Measurements from ENCODE around the gene DTX1.
A peak's percentile ranks its signal among the peaks of the same experiment; 100 is the strongest.
"Not testable (repeated sequence)": the region's sequence is repeated elsewhere in the genome, so short reads cannot be mapped to it uniquely, and the experiment has no call there.

DTX1 gene

DNA sequence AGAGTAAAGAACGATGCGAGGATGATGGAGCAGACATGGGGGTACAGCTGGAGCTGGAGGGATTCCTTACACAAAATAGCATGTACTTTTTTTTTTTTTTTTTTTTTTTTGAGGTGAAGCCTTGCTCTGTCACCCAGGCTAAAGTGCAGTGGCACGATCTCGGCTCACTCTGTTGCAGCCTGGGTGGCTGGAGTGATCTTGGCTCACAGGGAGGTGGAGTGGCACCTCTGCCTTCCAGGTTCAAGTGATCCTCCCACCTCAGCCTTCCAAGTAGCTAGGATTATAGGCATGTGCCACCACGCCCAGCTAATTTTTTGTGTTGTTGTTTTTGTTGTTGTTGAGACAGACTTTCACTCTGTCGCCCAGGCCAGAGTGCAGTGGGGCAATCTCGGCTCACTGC, 84.2 kb downstream of the DTX1 start:
- H3K4me2 ChIP-seq (ENCODE audit: low read length): no peak overlapping the region
- peaks cover 70% of the 10 kb centered on the region for H3K4me1 ChIP-seq
- no peaks in the 10 kb centered on the region for H3K27me3 ChIP-seq (ENCODE audit: control insufficient read depth, insufficient read depth, low read length)
- H3K9me3 ChIP-seq (ENCODE audit: control insufficient read depth, low read length): no peaks in the 10 kb centered on the region
- peak overlapping the region; percentile 58 for H2AFZ ChIP-seq
- no peak overlapping the region for H3K4me3 ChIP-seq (ENCODE audit: low read depth, low read length)
- no peak overlapping the region for H3K9ac ChIP-seq
- peak overlapping the region; percentile 96 for H3K27ac ChIP-seq
- TF ChIP-seq, protein P1, sequence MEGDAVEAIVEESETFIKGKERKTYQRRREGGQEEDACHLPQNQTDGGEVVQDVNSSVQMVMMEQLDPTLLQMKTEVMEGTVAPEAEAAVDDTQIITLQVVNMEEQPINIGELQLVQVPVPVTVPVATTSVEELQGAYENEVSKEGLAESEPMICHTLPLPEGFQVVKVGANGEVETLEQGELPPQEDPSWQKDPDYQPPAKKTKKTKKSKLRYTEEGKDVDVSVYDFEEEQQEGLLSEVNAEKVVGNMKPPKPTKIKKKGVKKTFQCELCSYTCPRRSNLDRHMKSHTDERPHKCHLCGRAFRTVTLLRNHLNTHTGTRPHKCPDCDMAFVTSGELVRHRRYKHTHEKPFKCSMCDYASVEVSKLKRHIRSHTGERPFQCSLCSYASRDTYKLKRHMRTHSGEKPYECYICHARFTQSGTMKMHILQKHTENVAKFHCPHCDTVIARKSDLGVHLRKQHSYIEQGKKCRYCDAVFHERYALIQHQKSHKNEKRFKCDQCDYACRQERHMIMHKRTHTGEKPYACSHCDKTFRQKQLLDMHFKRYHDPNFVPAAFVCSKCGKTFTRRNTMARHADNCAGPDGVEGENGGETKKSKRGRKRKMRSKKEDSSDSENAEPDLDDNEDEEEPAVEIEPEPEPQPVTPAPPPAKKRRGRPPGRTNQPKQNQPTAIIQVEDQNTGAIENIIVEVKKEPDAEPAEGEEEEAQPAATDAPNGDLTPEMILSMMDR (IDR thresholded peaks at IDR 0.05): no peak
- no peaks in the 10 kb centered on the region for H3K36me3 ChIP-seq (ENCODE audit: control insufficient read depth, insufficient read depth, low read length)
- no peaks in the 10 kb centered on the region for H3K79me2 ChIP-seq

DNA sequence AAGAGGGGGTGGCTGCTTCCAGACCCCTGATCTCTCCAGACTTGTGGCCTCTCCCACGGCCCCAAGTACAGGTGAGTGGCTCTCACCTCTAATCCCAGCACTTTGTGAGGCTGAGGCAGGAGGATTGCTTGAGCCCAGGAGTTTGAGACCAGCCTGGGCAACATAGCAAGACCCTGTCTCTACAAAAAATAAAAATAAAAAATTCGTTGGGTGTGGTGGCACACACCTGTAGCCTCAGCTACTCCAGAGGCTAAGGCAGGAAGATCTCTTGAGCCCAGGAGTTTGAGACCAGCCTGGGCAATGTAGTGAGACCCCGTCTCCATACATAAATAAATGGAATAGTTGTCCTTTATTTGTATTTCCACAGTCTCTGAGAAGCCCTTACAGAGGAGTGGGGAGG, 85.2 kb downstream of the DTX1 start:
- not testable (repeated sequence) for H2AFZ ChIP-seq; H3K4me2 ChIP-seq (ENCODE audit: low read length); H3K4me3 ChIP-seq (ENCODE audit: low read depth, low read length); H3K9ac ChIP-seq; H3K36me3 ChIP-seq (ENCODE audit: control insufficient read depth, insufficient read depth, low read length); H3K9me3 ChIP-seq (ENCODE audit: control insufficient read depth, low read length); H3K79me2 ChIP-seq; H3K27me3 ChIP-seq (ENCODE audit: control insufficient read depth, insufficient read depth, low read length)
- Histone ChIP-seq H3K27ac (peak overlapping the region; percentile 96), H3K4me1 (peaks cover 65% of the 10 kb centered on the region)

DNA sequence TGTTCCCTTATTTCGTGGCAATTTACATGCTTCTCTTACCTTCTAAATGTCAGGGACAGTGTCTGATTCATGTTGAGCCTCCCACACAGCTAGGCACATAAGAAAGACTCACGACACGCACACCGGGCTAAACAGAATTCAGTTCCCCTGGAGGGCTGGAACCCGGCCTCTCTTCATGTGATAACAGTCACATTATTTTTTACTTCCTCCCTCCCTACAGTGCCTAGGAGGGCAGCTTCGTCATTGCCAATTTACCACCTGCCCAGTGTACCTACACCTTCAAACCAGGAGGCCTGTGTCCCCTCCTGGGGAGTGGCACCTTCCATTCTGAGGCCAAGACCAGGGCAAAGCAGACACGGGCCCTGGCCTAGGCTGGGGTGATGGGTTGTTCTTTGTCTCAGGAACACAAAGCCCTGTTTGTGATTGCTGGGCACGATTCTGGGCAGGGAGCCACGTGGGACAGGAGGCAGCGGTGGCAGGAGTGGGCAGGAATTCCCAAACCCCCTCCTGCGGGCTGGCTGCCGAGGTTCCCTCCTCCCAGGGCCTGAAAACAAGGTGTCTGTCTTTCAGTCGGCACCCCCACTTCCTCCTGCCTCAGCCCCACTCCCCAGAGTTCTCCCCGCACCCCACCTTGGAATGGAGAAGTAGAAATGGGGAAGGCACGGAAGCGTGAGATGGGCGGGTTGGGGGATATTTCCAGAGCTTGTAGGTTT, 85.8 kb downstream of the DTX1 start:
- no peaks in the 10 kb centered on the region for H3K27me3 ChIP-seq (ENCODE audit: control insufficient read depth, insufficient read depth, low read length)

DNA sequence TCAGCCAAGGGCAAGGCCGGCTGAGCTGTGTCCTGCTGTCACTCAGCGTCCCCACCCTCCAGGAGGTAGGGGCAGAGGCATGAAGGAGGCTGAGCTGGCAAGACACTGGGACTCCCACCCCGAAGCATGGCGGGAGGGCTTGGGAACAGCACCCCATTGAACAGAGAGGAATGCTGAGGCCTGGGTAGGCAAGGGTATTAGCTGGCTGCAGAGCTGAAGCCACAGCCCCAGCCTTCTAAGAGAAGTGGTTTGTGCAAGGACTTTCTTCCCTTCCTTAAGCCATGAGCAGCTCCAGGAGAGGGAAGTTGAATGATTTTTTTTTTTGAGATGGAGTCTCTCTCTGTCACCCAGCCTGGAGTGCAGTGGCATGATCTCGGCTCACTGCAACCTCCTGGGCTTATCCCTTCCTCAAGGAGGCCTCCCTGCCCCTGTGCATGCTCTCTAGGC, 86.4 kb downstream of the DTX1 start:
- TF ChIP-seq, protein P1 (IDR thresholded peaks at IDR 0.05): no peak
- H2AFZ ChIP-seq: peak overlapping the region; percentile 80
- H3K9ac ChIP-seq: no peak overlapping the region
- H3K9me3 ChIP-seq (ENCODE audit: control insufficient read depth, low read length): no peaks in the 10 kb centered on the region
- H3K4me2 ChIP-seq (ENCODE audit: low read length): no peak overlapping the region
- H3K4me1 ChIP-seq: peaks cover 53% of the 10 kb centered on the region
- no peaks in the 10 kb centered on the region for H3K79me2 ChIP-seq
- peak overlapping the region; percentile 96 for H3K27ac ChIP-seq
- no peak overlapping the region for H3K4me3 ChIP-seq (ENCODE audit: low read depth, low read length)
- no peaks in the 10 kb centered on the region for H3K27me3 ChIP-seq (ENCODE audit: control insufficient read depth, insufficient read depth, low read length)
- H3K36me3 ChIP-seq (ENCODE audit: control insufficient read depth, insufficient read depth, low read length): no peaks in the 10 kb centered on the region

More for the DNA sequence above, 85.8 kb downstream of the DTX1 start:
- H3K27ac ChIP-seq: peak overlapping the region; percentile 96
- no peaks in the 10 kb centered on the region for H3K79me2 ChIP-seq
- no peaks in the 10 kb centered on the region for H3K36me3 ChIP-seq (ENCODE audit: control insufficient read depth, insufficient read depth, low read length)
- TF ChIP-seq, protein P1 (IDR thresholded peaks at IDR 0.05): no peak
- H3K9ac ChIP-seq: no peak overlapping the region
- H3K4me1 ChIP-seq: peaks cover 59% of the 10 kb centered on the region
- no peaks in the 10 kb centered on the region for H3K9me3 ChIP-seq (ENCODE audit: control insufficient read depth, low read length)
- H3K4me3 ChIP-seq (ENCODE audit: low read depth, low read length): no peak overlapping the region
- peak overlapping the region; percentile 80 for H2AFZ ChIP-seq
- no peak overlapping the region for H3K4me2 ChIP-seq (ENCODE audit: low read length)

DNA sequence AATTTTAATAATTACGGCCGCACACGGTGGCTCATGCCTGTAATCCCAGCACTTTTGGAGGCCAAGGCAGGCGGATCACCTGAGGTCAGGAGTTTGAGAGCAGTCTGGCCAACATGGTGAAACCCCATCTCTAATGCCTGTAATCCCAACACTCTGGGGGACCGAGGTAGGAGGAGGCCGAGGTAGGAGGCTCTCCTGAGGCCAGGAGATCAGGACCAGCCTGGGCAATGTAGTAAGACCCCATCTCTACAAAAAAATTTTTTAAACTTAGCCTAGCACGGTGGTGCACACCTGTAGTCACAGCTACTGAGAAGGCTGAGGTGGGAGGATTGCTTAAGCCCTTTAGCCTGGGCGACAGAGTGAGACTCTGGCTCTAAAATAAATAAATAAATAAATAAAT, 87.4 kb downstream of the DTX1 start:
- H3K9me3 ChIP-seq (ENCODE audit: control insufficient read depth, low read length): no peaks in the 10 kb centered on the region
- H3K27me3 ChIP-seq (ENCODE audit: control insufficient read depth, insufficient read depth, low read length): no peaks in the 10 kb centered on the region
- no peak overlapping the region for H3K9ac ChIP-seq
- H3K27ac ChIP-seq: no peak overlapping the region
- H3K36me3 ChIP-seq (ENCODE audit: control insufficient read depth, insufficient read depth, low read length): no peaks in the 10 kb centered on the region
- no peak overlapping the region for H3K4me3 ChIP-seq (ENCODE audit: low read depth, low read length)
- no peak overlapping the region for H2AFZ ChIP-seq
- H3K79me2 ChIP-seq: no peaks in the 10 kb centered on the region
- TF ChIP-seq, protein P1 (IDR thresholded peaks at IDR 0.05): no peak
- H3K4me2 ChIP-seq (ENCODE audit: low read length): no peak overlapping the region
- H3K4me1 ChIP-seq: peaks cover 43% of the 10 kb centered on the region
